GM19193 (cell line): Measurements from ENCODE around the gene PHLDB2.
A peak's percentile ranks its signal among the peaks of the same experiment; 100 is the strongest.

Experiments
- POLR2A ChIP-seq: IDR thresholded peaks from 4 replicates; pipeline ENCODE4 v1.6.1; 2011; ENCODE audit not compliant: insufficient read depth, insufficient read length; ENCODE audit errors: extremely low read depth

The PHLDB2 gene

DNA sequence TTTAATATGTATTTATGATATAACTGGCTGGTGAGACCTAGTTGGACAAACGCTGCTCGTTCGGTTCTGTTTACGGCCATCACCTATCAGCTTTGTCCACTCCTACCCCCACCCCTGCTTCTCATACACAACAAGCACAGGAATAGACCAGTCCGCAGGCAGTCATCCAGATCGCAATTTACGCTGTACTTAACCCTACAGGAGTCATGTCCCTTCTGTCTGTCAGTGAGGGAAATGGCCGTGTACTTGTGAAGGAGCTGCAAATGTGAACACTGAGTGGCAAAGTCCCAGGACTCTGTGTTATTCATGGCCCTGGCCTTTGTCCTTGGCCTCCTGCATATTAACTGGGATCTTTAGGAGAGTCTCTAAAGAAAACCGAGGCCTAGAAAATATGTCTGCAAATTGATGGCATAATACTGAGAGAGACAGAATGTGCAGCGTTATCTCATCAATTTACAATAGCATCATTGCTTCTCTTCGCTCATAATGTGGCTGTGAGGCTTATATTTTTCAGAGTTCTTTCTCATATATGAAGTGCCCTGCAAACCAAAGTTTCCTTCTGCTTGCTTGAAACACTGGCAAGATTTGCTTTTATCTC, 112.6 kb downstream of the PHLDB2 start:
- TF ChIP-seq POLR2A, result no peak

DNA sequence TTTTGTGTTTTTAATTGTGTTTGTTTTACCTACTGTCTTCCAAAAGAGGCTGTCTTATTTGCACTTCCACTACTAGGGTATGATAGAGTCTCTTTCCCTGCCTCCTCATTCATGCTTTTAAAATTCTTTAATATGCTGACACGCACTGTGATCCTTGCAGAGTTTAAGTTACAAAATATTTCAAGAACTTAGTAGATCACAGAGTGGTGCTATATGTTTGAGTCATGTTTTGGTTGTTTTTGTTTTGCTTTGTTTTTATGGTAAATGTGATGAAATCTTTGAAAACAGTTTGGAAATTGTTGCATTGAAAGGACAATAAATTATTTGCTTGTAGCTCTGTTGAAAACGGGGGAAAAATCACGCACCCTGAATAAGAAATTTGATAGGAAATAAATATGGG, 113.8 kb downstream of the PHLDB2 start:
- no peak for TF ChIP-seq POLR2A

DNA sequence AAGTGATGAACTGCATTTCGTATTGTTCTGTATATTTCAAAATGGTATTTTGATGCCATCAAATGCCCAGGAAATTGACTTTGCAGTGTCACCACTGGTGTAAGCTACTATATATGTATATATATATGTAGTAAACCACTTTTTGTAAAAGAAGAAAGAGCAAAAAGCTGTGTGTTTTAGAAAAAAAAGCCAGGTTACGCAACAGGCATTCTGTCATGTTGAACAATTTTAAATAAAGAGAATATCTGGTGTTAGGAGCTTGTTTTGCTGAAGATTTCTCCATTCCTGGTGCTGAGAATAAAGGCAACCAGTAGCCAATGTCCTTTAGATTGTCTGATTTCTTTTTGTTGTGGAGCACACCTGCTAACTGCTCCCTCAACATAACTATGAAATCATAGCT, 116.1 kb downstream of the PHLDB2 start:
- no peak for TF ChIP-seq POLR2A

DNA sequence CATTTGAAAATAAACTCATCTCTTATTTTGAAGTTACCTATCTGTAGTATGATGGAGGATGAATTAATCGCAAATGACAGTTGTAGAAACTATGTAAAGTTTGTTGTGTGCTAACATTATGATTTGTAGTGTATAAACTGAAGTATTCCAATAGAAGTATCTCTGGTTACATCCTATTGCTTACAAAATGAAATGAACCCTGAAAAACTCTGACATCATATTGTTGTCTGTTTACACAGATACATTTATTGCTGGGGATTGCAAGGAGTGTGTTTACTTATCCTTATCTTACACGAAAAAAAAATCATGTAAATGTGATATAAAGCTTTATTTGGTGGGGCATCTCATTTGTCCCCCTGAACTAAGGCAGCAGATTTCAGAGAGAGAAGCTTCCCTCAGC, 117.2 kb downstream of the PHLDB2 start:
- TF ChIP-seq POLR2A, result no peak

DNA sequence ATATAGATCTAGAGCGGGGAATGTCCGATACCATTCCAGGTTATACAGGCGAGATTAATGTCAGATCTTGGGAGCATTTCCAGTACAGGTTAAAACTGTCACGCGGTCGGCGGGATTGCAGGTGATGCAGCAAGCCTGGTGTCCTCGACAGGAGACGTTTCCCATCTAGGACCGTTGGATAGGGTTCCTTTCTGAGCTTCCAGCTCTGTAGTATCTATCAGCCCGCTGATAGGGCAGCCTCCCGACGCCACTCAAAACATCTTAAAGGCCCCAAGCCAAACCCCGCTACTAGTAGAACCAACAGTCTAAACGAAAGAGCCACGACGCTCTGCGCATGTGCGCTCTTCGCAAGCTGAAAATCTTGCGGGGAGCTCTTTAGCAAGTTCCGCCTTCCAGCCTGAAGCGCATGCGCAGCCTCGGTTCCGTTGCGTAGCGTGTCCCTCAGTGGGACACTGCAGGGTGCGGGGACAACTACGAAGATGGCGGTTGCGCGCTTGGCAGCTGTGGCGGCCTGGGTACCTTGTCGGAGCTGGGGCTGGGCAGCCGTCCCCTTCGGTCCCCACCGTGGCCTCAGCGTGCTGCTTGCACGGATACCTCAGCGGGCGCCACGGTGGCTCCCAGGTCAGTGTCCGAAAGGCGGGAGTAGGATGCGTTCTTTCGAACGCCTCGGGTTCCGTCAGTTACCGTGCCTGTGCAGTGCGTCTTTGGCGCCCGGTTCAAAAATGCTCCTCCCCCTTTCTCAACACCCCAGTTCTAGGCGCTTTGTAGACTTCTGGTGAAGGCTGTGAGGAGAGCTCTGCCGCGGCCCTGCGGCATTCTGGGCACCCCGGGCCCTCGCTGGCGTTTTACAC, 119.7 kb downstream of the PHLDB2 start, which contains the start of gene ABHD10:
TSS of gene ABHD10 (plus strand) at position 444 of the 851 bp plus-strand sequence. CDS start at position 480, 36 bp downstream.
- peak; percentile 96 for TF ChIP-seq POLR2A

DNA sequence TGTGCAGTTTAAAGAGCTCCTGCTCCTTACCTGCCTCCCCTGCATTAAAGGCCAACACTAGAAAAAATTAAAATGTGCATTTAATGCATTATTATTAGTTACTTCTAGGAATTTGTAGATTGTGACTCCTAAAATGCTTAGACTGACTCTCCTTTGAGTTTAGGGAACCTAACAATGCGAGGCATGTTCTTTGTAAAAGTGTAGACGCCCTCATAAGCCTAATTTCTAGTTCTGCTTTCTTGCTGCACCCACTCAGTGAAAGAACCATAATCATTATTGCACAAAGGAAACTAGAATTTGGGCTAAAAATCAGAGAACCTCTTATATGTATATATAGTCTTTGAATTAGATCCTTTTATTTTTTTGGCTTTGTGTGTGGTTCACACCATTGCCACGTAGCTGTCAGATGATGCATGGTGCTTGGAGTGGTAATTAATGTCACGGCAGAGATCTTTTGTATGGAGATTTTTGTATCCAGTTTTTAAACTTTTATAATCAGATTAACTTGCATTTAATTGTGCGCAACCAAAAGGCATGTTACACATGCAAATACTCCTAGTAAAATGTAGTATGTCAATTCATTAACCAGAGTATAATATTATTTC, 120.5 kb downstream of the PHLDB2 start:
- no peak for TF ChIP-seq POLR2A

DNA sequence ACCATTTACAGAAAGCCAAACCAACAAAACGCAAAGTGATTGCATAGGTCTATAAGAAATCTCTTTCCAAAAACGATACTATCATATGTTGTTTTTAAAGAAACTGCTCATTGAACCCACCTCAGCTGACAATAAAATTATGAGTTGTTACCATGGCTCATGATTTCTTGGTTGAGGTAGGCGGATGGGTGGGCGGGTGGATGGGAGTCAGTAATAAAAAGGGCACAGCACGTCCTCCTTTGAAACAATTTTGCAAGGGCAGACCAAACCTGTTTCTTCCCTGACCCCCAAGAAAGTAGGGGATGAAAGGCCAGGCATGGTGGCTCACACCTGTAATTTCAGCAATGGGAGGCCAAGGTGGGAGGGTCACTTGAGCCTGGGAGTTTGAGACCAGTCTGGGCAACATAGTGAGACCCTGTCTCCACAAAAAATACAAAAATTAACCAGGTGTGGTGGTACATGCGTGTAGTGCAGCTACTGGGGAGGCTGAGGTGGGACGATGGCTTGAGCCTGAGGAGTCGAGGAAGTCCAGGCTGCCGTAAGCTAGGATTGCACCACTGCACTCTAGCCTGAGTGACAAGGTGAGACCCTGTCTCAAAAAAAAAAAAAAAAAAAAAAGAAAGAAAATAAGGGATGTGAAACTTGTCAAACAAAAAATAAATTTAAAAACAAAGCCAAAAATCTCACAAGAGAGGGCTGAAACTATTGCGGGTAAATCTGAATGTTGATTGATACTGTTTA, 121.8 kb downstream of the PHLDB2 start:
- no peak for TF ChIP-seq POLR2A

DNA sequence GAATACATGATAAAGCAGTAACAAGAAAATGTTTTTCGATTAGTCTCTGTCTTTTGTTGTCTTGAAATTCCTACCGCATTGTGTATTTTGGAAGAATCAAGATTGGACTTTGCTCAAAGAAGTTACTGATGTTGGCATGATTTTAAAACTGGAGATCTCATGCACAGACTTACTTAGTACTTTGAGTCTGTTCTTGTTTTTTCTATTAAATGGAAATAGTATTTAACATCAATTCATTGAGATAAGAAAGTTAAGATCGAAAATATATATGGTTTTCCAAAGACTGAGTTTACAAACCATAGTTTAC, 122.3 kb downstream of the PHLDB2 start:
- no peak for TF ChIP-seq POLR2A

DNA sequence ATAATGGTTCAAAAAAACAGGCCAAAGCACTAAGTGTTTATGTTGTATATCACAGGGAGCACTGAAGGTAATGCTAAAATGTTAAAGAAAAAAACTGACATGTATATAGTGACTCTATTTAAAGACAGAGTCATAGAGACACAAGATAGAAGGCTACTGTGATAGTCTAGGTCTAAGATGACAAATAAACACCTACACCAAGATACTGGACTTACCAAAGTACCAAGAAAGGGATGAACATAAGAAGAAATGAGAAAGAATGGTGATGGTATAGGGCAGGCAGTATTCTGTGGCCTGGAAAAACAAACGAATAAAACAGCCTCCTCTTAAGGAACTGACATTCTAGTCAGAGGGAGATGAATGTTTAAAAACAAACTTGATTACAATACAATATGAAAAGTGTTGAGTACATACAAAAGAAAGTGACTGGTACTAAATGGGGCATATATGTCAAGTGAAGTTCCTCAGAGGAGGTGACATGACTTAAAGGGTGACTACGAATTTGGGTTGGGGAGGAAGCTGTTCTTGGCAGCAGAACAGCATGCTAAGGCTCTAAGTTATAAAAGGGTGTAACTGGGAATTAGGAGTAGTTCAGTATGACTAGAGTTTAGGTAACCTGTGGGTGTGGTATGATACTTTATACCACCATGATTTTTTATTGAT, 125.7 kb downstream of the PHLDB2 start:
- TF ChIP-seq POLR2A, result no peak

DNA sequence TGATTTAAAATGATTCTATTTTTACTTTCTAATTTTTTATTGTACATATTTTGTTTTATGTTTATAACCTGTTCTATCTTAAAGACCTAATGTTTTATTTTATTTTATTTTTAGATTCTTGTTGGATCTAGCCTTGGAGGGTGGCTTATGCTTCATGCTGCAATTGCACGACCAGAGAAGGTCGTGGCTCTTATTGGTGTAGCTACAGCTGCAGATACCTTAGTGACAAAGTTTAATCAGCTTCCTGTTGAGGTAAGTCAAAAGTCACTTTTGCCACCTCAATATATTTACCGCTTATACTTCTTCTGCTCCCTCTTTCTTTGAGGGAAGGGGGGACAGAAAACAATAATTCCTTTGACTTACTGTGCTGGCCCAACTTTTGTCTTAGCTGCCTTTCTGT, 127.7 kb downstream of the PHLDB2 start:
- TF ChIP-seq POLR2A, result no peak

DNA sequence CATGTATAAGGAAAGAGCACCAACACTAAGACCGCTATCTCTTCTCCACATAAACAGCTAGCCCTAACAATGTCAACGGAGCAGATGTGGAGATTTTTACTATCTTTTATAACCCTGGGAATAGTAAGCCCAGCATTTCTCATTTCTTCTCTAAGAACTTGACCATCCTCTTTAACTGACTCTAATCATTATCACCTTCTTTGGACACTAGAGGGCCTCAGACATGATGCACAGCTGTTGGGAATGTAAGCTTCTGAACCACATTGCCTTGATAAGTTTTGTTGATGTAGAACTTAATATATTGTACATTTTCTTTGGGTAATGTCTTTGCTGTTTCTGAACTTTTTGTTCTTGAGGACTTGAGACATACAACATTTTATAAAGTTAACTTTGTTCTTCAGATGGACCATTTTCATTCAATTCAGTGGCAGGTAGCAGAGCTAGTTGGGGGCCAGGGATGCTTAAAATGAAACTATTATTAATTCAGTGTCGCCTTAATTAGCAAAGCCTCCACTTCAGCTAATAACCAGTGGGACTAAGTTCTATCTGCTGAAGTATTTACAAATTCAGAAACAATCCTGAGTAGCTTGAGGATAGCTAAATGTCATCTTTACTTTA, 130.1 kb downstream of the PHLDB2 start:
- no peak for TF ChIP-seq POLR2A

DNA sequence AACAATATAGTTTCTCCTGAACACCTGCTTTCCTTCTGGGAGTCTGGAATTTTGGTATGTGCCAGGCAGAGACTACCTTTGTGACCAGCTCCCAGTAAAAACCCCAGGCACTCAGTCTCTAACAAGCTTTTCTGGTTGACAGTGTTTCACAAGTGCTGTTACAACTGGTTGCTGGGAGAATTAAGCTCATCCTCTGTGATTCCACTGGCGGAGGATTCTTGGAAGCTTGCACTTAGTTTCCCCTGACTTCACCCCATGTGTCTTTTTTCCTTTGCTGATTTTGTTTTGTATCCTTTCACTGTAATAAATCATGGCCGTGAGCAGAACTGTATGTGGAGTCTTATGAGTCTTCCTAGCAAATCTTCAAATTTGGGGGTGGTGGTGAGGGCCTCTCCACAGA, 134.0 kb downstream of the PHLDB2 start:
- no peak for TF ChIP-seq POLR2A

DNA sequence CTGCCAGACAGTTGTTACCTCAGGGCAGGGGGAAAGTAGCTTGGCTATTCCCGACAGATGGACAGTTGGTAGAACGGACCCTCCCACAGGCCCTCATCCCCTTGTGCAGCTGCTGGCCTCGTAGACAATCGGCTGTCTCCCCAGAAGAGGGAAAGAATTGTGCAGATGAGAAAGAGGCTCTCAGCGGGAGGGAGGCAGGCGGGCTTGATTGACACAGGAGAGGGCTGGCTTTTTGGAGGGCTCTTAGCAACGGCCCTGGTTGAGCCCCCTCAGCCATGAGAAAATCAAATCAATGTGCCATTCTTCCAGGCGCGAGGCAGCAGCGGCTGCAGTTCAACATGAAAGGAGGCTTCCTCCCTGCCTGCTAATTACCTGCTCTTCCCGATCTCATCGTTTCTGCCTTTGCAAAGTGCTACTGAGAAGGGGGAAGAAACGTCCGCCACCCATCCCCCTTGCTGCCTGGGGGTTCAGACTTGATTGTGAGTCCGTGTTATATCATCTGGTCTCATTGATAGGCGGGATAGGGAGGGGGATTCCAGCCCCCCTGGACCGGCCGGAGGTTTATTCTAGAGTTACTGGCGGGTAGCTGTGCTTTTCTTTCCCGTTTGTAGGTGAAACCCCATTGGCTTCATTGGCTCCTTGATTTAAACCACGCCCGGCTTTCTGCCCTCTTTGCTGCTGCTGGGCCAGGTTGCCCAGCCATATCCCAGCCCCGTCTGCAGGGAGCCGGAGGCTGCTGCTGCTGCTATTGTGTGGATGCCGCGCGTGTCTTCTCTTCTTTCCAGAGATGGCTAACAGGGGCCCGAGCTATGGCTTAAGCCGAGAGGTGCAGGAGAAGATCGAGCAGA, 139.8 kb downstream of the PHLDB2 start, which contains the start of gene TAGLN3:
TSS of gene TAGLN3 (plus strand) at position 287 of the 848 bp plus-strand sequence. CDS start at position 788, 501 bp downstream.
- peak; percentile 19 for TF ChIP-seq POLR2A

DNA sequence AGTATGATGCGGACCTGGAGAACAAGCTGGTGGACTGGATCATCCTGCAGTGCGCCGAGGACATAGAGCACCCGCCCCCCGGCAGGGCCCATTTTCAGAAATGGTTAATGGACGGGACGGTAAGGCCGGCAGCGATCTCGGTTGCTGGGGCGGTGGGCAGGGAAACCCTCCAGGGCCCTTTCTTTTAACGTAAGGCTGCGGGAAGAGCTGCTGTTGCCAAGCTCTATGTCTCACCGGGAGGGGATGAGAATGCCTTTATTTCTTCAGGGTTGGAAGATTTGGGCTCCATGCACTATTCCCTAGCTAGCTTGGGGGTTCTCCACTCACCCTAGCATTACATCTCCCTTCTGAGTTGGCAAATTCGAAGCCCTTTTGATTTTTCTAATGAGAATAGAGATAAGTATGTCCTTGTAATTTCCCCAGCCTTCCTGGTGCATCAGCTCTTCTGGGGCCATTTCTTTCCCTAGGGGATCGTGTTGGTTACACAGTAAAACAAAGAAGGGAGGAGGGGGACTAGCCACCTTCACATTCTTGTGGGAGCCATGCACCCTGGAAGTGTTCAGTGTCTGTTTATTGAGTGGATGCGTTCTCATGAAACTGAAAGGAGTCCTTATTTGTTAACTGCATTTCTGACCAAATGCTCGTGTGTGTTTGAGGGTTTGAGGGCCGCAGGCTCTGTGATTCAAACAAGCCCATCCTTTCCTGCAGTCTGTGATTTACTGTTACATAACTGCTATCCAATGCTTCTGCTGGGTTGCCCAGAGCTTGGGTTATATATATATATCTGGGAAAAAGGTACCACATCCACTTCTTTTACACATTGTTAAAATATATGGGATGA, 140.6 kb downstream of the PHLDB2 start:
- TF ChIP-seq POLR2A, result no peak
